ENCODE measurements around the gene TIGD1.

DNA sequence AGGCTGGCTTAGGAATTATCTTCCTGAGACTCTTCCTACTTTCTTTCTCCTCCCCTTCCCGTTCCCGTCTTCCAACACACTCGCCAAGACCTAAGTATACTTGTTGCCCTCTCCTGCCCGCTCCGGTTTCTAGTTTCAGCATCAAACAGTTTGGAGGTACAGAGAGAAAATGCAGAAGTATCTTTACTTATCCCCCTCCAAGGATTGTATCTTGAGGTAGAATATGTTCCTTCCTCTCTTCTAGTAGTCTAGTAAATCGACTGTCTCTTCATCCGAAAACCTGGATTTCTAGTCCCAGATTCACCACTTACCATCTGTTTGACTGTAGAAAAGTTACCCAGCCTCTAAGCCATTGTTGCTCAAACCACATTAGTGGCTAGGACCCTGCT lies 887 bp upstream of the TIGD1 start:
- TF ChIP-seq POLR2A (IDR thresholded peaks at IDR 0.05; ENCODE audit: low read depth, low read length) (no peak), TAF1 (IDR thresholded peaks at IDR 0.05; ENCODE audit: low read depth, low read length) (no peak), POLR2AphosphoS5 (IDR thresholded peaks at IDR 0.05; ENCODE audit: low read depth, low read length) (no peak), SPI1 (IDR thresholded peaks at IDR 0.05; ENCODE audit: low read depth, low read length) (no peak)

Data from GM12891 (cell line).